ENCODE measurements around the gene GALNT9.

GALNT9 gene

GRCh38 chr12:132315507-132315906 is 13.9 kb downstream of the GALNT9 start:
- H3K4me3 ChIP-seq (replicated peaks in 1 of 2; ENCODE audit: low read depth in 2 of 2, low read length in 2 of 2), result no peak overlapping the region
- TF ChIP-seq CTCF (IDR thresholded peaks at IDR 0.05; ENCODE audit: low read depth, low read length), result no peak
- DNase-seq (ENCODE audit: low read depth in 2 of 2), result no peak

- DNase-seq (ENCODE audit: low read depth in 2 of 2), result no peak
- no peak overlapping the region for H3K4me3 ChIP-seq (replicated peaks in 1 of 2; ENCODE audit: low read depth in 2 of 2, low read length in 2 of 2)
- no peak for TF ChIP-seq CTCF (IDR thresholded peaks at IDR 0.05; ENCODE audit: low read depth, low read length)
Observed at GRCh38 chr12:132314516-132315233, 14.7 kb downstream of the GALNT9 start.

GRCh38 chr12:132314035-132314434 is 15.4 kb downstream of the GALNT9 start:
- TF ChIP-seq CTCF (IDR thresholded peaks at IDR 0.05; ENCODE audit: low read depth, low read length), result no peak
- no peak overlapping the region for H3K4me3 ChIP-seq (replicated peaks in 1 of 2; ENCODE audit: low read depth in 2 of 2, low read length in 2 of 2)
- no peak for DNase-seq (ENCODE audit: low read depth in 2 of 2)

- H3K4me3 ChIP-seq (replicated peaks in 1 of 2; ENCODE audit: low read depth in 2 of 2, low read length in 2 of 2), result no peak overlapping the region
- TF ChIP-seq CTCF (IDR thresholded peaks at IDR 0.05; ENCODE audit: low read depth, low read length), result no peak
- no peak for DNase-seq (ENCODE audit: low read depth in 2 of 2)
Observed at GRCh38 chr12:132313182-132313581, 16.2 kb downstream of the GALNT9 start.

- no peak for DNase-seq (ENCODE audit: low read depth in 2 of 2)
- H3K4me3 ChIP-seq (replicated peaks in 1 of 2; ENCODE audit: low read depth in 2 of 2, low read length in 2 of 2), result no peak overlapping the region
- no peak for TF ChIP-seq CTCF (IDR thresholded peaks at IDR 0.05; ENCODE audit: low read depth, low read length)
Observed at GRCh38 chr12:132312516-132312915, 16.9 kb downstream of the GALNT9 start.

GRCh38 chr12:132311201-132311915 is 18.0 kb downstream of the GALNT9 start:
- DNase-seq (ENCODE audit: low read depth in 2 of 2), result no peak
- TF ChIP-seq CTCF (IDR thresholded peaks at IDR 0.05; ENCODE audit: low read depth, low read length), result no peak
- H3K4me3 ChIP-seq (replicated peaks in 1 of 2; ENCODE audit: low read depth in 2 of 2, low read length in 2 of 2), result no peak overlapping the region

Measured in cardiac fibroblast (primary cell).